ENCODE measurements around the gene FAM20C.

FAM20C gene

GRCh38 chr7:278081-278480, 85.7 kb downstream of the FAM20C start:
- no peak for DNase-seq

GRCh38 chr7:279821-280220, 87.5 kb downstream of the FAM20C start:
- no peak for DNase-seq

- DNase-seq = no peak
These were observed 88.1 kb downstream of the FAM20C start for GRCh38 chr7:280461-280860.

GRCh38 chr7:281637-282036, 89.3 kb downstream of the FAM20C start:
- no peak for DNase-seq

GRCh38 chr7:282621-283020, 90.2 kb downstream of the FAM20C start:
- DNase-seq = no peak

- no peak for DNase-seq
These were observed 92.7 kb downstream of the FAM20C start for GRCh38 chr7:284762-285722.

GRCh38 chr7:285731-286130, 93.4 kb downstream of the FAM20C start:
- no peak for DNase-seq

- DNase-seq = no peak
These were observed 93.9 kb downstream of the FAM20C start for GRCh38 chr7:286266-286665.

- DNase-seq = no peak
These were observed 96.3 kb downstream of the FAM20C start for GRCh38 chr7:288671-289101.

GRCh38 chr7:289209-289755, 96.9 kb downstream of the FAM20C start:
- no peak for DNase-seq

GRCh38 chr7:289756-290553, 97.6 kb downstream of the FAM20C start, which contains the start of gene FOXL3:
Gene FOXL3 (plus strand): TSS chr7:290170. CDS start chr7:290170, 0 bp downstream.
- DNase-seq = no peak

GRCh38 chr7:290554-291372, 98.4 kb downstream of the FAM20C start:
- DNase-seq = no peak

- no peak for DNase-seq
These were observed 99.2 kb downstream of the FAM20C start for GRCh38 chr7:291373-292092.

GRCh38 chr7:292226-292625, 99.9 kb downstream of the FAM20C start:
- DNase-seq = no peak

- no peak for DNase-seq
These were observed 100.5 kb downstream of the FAM20C start for GRCh38 chr7:292826-293225.

- no peak for DNase-seq
These were observed 101.5 kb downstream of the FAM20C start for GRCh38 chr7:293681-294439.

GRCh38 chr7:294440-295154, 102.2 kb downstream of the FAM20C start:
- no peak for DNase-seq

GRCh38 chr7:295155-296154, 103.1 kb downstream of the FAM20C start:
- DNase-seq = no peak

GRCh38 chr7:296373-296945, 104.1 kb downstream of the FAM20C start:
- DNase-seq = no peak
